Testis (tissue), 2 donors: Measurements from ENCODE around the gene CDK2AP2.

ENCODE experiments used
- POLR2A ChIP-seq: fragments of 450-650 bp; IDR thresholded peaks from one replicate; pipeline ENCODE4 v1.6.1; 2017; ENCODE audit warnings: antibody characterized with exemption, mild to moderate bottlenecking, moderate library complexity
- TF ChIP-seq, protein P1 (sequence below), 3 experiments: fragments of 450-650 bp in 2 of 3; fragments of 200-600 bp in 1 of 3; sonication (generic) in 1 of 3; IDR thresholded peaks; one replicate each; pipeline ENCODE4 v1.5.1; 2016 to 2019; ENCODE audit warnings: antibody characterized with exemption in 3 of 3, mild to moderate bottlenecking in 2 of 3, moderate library complexity in 1 of 3

DNA sequence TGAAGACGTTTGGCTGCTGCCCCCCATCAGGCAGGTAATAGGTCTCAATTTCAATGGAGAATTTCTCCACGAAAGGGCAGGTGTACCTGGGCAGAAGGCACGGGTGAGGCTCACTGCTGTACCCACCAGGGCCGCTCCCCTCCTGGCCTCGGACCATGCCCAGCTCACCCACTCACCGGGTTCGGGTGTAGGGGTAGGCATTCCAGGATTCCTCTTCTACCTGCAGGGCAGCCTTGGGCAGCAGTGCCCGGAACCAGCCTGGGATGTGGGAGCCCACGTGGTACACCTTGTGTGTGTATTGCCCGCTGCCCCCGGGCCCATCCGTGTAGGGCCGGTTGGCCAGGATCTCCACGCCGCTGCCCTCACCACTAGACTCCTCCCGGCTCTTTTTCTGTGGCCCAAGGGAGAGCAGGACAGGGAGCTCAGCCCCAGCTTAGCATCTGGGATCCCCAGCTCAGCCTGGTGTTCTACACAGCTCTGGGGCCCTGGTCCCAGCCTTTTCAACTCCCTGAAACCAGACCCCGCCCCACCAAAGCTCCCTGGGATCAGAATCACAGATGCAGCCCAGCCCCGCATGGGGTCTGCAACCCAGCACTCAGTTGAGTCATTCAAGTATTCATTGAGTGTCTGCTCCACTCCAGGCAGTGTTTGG is 5.5 kb downstream of the CDK2AP2 start:
- TF ChIP-seq, protein P1, sequence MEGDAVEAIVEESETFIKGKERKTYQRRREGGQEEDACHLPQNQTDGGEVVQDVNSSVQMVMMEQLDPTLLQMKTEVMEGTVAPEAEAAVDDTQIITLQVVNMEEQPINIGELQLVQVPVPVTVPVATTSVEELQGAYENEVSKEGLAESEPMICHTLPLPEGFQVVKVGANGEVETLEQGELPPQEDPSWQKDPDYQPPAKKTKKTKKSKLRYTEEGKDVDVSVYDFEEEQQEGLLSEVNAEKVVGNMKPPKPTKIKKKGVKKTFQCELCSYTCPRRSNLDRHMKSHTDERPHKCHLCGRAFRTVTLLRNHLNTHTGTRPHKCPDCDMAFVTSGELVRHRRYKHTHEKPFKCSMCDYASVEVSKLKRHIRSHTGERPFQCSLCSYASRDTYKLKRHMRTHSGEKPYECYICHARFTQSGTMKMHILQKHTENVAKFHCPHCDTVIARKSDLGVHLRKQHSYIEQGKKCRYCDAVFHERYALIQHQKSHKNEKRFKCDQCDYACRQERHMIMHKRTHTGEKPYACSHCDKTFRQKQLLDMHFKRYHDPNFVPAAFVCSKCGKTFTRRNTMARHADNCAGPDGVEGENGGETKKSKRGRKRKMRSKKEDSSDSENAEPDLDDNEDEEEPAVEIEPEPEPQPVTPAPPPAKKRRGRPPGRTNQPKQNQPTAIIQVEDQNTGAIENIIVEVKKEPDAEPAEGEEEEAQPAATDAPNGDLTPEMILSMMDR (IDR thresholded peaks at IDR 0.05), result no peak
- no peak for TF ChIP-seq POLR2A
